Measurements from ENCODE around the gene TRERF1. TPM values are rescaled to one million over a fixed set of nuclear protein-coding genes. Genes with fewer than 3 reads are reported as not detected.

The TRERF1 gene
- total RNA-seq, 6 experiments from 2014 or later, result 0.29 to 1.2 (median 0.60) TPM

- no peaks in the 10 kb centered on the region for H3K27me3 ChIP-seq
- no peak for TF ChIP-seq POLR2A (IDR thresholded peaks at IDR 0.05)
- TF ChIP-seq, protein P1, sequence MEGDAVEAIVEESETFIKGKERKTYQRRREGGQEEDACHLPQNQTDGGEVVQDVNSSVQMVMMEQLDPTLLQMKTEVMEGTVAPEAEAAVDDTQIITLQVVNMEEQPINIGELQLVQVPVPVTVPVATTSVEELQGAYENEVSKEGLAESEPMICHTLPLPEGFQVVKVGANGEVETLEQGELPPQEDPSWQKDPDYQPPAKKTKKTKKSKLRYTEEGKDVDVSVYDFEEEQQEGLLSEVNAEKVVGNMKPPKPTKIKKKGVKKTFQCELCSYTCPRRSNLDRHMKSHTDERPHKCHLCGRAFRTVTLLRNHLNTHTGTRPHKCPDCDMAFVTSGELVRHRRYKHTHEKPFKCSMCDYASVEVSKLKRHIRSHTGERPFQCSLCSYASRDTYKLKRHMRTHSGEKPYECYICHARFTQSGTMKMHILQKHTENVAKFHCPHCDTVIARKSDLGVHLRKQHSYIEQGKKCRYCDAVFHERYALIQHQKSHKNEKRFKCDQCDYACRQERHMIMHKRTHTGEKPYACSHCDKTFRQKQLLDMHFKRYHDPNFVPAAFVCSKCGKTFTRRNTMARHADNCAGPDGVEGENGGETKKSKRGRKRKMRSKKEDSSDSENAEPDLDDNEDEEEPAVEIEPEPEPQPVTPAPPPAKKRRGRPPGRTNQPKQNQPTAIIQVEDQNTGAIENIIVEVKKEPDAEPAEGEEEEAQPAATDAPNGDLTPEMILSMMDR (IDR thresholded peaks at IDR 0.05), result no peak
- DNase-seq (no peak), ATAC-seq (no peak)
- WGBS (ENCODE audit: insufficient coverage, low coverage, low lambda C conversion rate, missing lambda C conversion rate), result 78% methylated on average over 5 of the region's 5 CpGs
- no peaks in the 10 kb centered on the region for H3K4me1 ChIP-seq
- no peak overlapping the region for H3K4me3 ChIP-seq
- H3K27ac ChIP-seq, result no peak overlapping the region
- intact Hi-C loops (cut with DNase I), result no loop called here
- no peaks in the 10 kb centered on the region for H3K36me3 ChIP-seq
- H3K9me3 ChIP-seq, result no peaks in the 10 kb centered on the region
Observed at GRCh38 chr6:42459888-42460287, 8.2 kb upstream of the TRERF1 start.

DNA sequence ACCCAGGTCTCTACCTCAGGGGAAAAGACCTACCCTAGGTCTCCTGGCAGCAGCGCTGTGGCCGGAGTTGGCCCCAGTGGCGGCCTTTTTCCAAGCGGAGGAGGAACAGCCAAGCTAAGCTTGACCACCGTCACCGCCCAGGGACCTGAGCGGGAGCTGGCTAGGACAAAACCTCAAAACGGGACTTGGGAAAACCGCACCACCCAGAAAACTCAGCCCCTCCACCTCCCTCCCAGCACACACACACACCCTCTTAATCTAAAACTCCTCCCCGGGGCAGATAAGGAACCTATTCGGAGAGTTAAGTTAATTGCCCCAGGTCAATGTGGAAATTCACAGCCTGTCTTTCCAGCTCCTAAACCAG is 2.7 kb upstream of the TRERF1 start:
- ATAC-seq, result no peak
- WGBS (ENCODE audit: insufficient coverage, low coverage, low lambda C conversion rate, missing lambda C conversion rate), result 25% methylated on average over 5 of the region's 11 CpGs
- intact Hi-C loops (cut with DNase I), result no loop called here
- Histone ChIP-seq H3K27me3 (no peaks in the 10 kb centered on the region), H3K36me3 (no peaks in the 10 kb centered on the region), H3K4me1 (peaks cover 0 to 13% (median 0%) of the 10 kb centered on the region in 4 donors), H3K9me3 (no peaks in the 10 kb centered on the region), H3K4me3 (no peak overlapping the region), H3K27ac (no peak overlapping the region)
- DNase-seq, result no peak
- TF ChIP-seq, protein P1 (IDR thresholded peaks at IDR 0.05), result no peak
- TF ChIP-seq POLR2A (IDR thresholded peaks at IDR 0.05), result no peak

GRCh38 chr6:42453654-42454427 is 2.1 kb upstream of the TRERF1 start:
- TF ChIP-seq, protein P1 (IDR thresholded peaks at IDR 0.05), result no peak
- TF ChIP-seq POLR2A (IDR thresholded peaks at IDR 0.05), result no peak
- Histone ChIP-seq H3K9me3 (no peaks in the 10 kb centered on the region), H3K36me3 (no peaks in the 10 kb centered on the region), H3K4me3 (peak overlapping the region; percentile 53 to 62 (median 54)), H3K27me3 (no peaks in the 10 kb centered on the region), H3K4me1 (peaks cover 0 to 13% (median 0%) of the 10 kb centered on the region in 4 donors), H3K27ac (peak overlapping the region in 2 of 3 donors; percentile 4 to 67)
- peak in 1 of 3 donors; percentile 29 for DNase-seq
- intact Hi-C loops (cut with DNase I), result no loop called here
- ATAC-seq, result peak in 3 of 4 donors; percentile 8 to 17 (median 11)
- 1% methylated on average over 21 of the region's 32 CpGs for WGBS (ENCODE audit: insufficient coverage, low coverage, low lambda C conversion rate, missing lambda C conversion rate)

- peaks cover 0 to 13% (median 0%) of the 10 kb centered on the region in 4 donors for H3K4me1 ChIP-seq
- no peaks in the 10 kb centered on the region for H3K27me3 ChIP-seq
- WGBS (ENCODE audit: insufficient coverage, low coverage, low lambda C conversion rate, missing lambda C conversion rate), result 0% methylated on average over 9 of the region's 57 CpGs
- no peaks in the 10 kb centered on the region for H3K9me3 ChIP-seq
- ATAC-seq, result peak; percentile 76 to 82 (median 78)
- no peaks in the 10 kb centered on the region for H3K36me3 ChIP-seq
- H3K27ac ChIP-seq, result peak overlapping the region in 2 of 3 donors; percentile 43 to 67
- intact Hi-C loops (cut with DNase I), result no loop called here
- H3K4me3 ChIP-seq, result peak overlapping the region; percentile 53 to 62 (median 54)
- TF ChIP-seq POLR2A (IDR thresholded peaks at IDR 0.05), result no peak
- peak; percentile 63 to 77 (median 74) for DNase-seq
Observed at GRCh38 chr6:42453031-42453653, 1.4 kb upstream of the TRERF1 start.
